ENCODE results near the gene HFM1. TPM values are rescaled to one million over a fixed set of nuclear protein-coding genes. Genes with fewer than 3 reads are reported as not detected.
"Not testable (repeated sequence)": the region's sequence is repeated elsewhere in the genome, so short reads cannot be mapped to it uniquely, and the experiment has no call there.

HFM1 gene
- total and polyA plus RNA-seq, 2 donors (not counting 1 experiment from before 2014, with no cell fraction given) = 0.23 to 0.83 TPM

GRCh38 chr1:91374086-91374485 is 30.6 kb downstream of the HFM1 start:
- no peak overlapping the region for H3K4me3 ChIP-seq (replicated peaks in 1 of 4; ENCODE audit: control extremely low read depth in 1 of 4, insufficient read depth in 1 of 4, low read depth in 3 of 4, low read length in 4 of 4)
- H2AFZ ChIP-seq (ENCODE audit: low read length) = no peak overlapping the region
- no peaks in the 10 kb centered on the region for H3K4me1 ChIP-seq (ENCODE audit: control insufficient read depth, extremely low read depth, insufficient read depth, low read length)
- no peak overlapping the region for H3K9ac ChIP-seq (ENCODE audit: insufficient read depth, low read length)
- H3K36me3 ChIP-seq (ENCODE audit: control insufficient read depth, insufficient read depth, low read length) = no peaks in the 10 kb centered on the region
- TF ChIP-seq EZH2 (IDR thresholded peaks at IDR 0.05; ENCODE audit: low read length, missing control alignments) = no peak
- TF ChIP-seq, protein P1, sequence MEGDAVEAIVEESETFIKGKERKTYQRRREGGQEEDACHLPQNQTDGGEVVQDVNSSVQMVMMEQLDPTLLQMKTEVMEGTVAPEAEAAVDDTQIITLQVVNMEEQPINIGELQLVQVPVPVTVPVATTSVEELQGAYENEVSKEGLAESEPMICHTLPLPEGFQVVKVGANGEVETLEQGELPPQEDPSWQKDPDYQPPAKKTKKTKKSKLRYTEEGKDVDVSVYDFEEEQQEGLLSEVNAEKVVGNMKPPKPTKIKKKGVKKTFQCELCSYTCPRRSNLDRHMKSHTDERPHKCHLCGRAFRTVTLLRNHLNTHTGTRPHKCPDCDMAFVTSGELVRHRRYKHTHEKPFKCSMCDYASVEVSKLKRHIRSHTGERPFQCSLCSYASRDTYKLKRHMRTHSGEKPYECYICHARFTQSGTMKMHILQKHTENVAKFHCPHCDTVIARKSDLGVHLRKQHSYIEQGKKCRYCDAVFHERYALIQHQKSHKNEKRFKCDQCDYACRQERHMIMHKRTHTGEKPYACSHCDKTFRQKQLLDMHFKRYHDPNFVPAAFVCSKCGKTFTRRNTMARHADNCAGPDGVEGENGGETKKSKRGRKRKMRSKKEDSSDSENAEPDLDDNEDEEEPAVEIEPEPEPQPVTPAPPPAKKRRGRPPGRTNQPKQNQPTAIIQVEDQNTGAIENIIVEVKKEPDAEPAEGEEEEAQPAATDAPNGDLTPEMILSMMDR (conservative IDR thresholded peaks at IDR 0.05 in 1 of 2, IDR thresholded peaks at IDR 0.05 in 1 of 2; ENCODE audit: low read depth in 1 of 2, low read length in 2 of 2) = no peak
- DNase-seq (ENCODE audit: low read depth in 2 of 2) = no peak
- H3K27me3 ChIP-seq (ENCODE audit: control insufficient read depth, insufficient read depth, low read length) = no peaks in the 10 kb centered on the region
- H4K20me1 ChIP-seq (ENCODE audit: control insufficient read depth, extremely low read depth, insufficient read depth, low read length) = no peaks in the 10 kb centered on the region
- H3K4me2 ChIP-seq (ENCODE audit: extremely low read depth, insufficient read depth, low read length) = no peak overlapping the region
- no peak overlapping the region for H3K27ac ChIP-seq (ENCODE audit: insufficient read depth, low read length)
- no peaks in the 10 kb centered on the region for H3K9me3 ChIP-seq (ENCODE audit: control insufficient read depth, insufficient read depth, low read depth, low read length)
- H3K79me2 ChIP-seq (ENCODE audit: control insufficient read depth, insufficient read depth, low read length) = no peaks in the 10 kb centered on the region

- H4K20me1 ChIP-seq (ENCODE audit: control insufficient read depth, extremely low read depth, insufficient read depth, low read length); H3K9ac ChIP-seq (ENCODE audit: insufficient read depth, low read length); H3K4me1 ChIP-seq (ENCODE audit: control insufficient read depth, extremely low read depth, insufficient read depth, low read length); H3K27ac ChIP-seq (ENCODE audit: insufficient read depth, low read length); H3K27me3 ChIP-seq (ENCODE audit: control insufficient read depth, insufficient read depth, low read length); DNase-seq (ENCODE audit: low read depth in 2 of 2); H3K4me3 ChIP-seq (replicated peaks in 1 of 4; ENCODE audit: control extremely low read depth in 1 of 4, insufficient read depth in 1 of 4, low read depth in 3 of 4, low read length in 4 of 4); H3K9me3 ChIP-seq (ENCODE audit: control insufficient read depth, insufficient read depth, low read depth, low read length); H3K79me2 ChIP-seq (ENCODE audit: control insufficient read depth, insufficient read depth, low read length); H3K4me2 ChIP-seq (ENCODE audit: extremely low read depth, insufficient read depth, low read length); H3K36me3 ChIP-seq (ENCODE audit: control insufficient read depth, insufficient read depth, low read length); H2AFZ ChIP-seq (ENCODE audit: low read length): not testable (repeated sequence)
Observed at GRCh38 chr1:91372230-91372629, 32.4 kb downstream of the HFM1 start.

DNA sequence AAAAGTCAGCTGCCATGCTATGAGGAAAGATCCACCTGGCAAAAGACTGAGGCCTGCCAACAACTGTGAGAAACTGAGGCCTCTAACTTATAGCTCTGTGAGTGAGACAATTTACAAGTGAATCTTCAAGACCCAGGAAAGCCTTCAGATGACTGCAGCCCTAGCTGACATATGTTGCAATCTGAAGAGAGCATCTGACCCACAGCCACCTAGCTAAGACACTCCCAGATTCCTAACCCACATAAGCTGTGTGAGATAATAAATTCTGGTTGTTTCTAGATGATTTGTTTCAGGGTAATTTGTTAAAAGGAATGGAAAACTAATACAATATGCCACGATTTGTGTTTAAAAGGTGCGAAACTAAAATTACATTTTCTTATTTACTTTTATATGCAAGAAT is 55.1 kb downstream of the HFM1 start:
- no peaks in the 10 kb centered on the region for H3K79me2 ChIP-seq (ENCODE audit: control insufficient read depth, insufficient read depth, low read length)
- no peak overlapping the region for H3K27ac ChIP-seq (ENCODE audit: insufficient read depth, low read length)
- H3K4me2 ChIP-seq (ENCODE audit: extremely low read depth, insufficient read depth, low read length) = no peak overlapping the region
- H3K4me1 ChIP-seq (ENCODE audit: control insufficient read depth, extremely low read depth, insufficient read depth, low read length) = no peaks in the 10 kb centered on the region
- H2AFZ ChIP-seq (ENCODE audit: low read length) = no peak overlapping the region
- H3K36me3 ChIP-seq (ENCODE audit: control insufficient read depth, insufficient read depth, low read length) = no peaks in the 10 kb centered on the region
- no peaks in the 10 kb centered on the region for H3K27me3 ChIP-seq (ENCODE audit: control insufficient read depth, insufficient read depth, low read length)
- H3K4me3 ChIP-seq (replicated peaks in 1 of 4; ENCODE audit: control extremely low read depth in 1 of 4, insufficient read depth in 1 of 4, low read depth in 3 of 4, low read length in 4 of 4) = no peak overlapping the region
- H4K20me1 ChIP-seq (ENCODE audit: control insufficient read depth, extremely low read depth, insufficient read depth, low read length) = no peaks in the 10 kb centered on the region
- H3K9ac ChIP-seq (ENCODE audit: insufficient read depth, low read length) = no peak overlapping the region
- no peaks in the 10 kb centered on the region for H3K9me3 ChIP-seq (ENCODE audit: control insufficient read depth, insufficient read depth, low read depth, low read length)
- TF ChIP-seq, protein P1 (conservative IDR thresholded peaks at IDR 0.05 in 1 of 2, IDR thresholded peaks at IDR 0.05 in 1 of 2; ENCODE audit: low read depth in 1 of 2, low read length in 2 of 2) = no peak
- TF ChIP-seq EZH2 (IDR thresholded peaks at IDR 0.05; ENCODE audit: low read length, missing control alignments) = no peak
- no peak for DNase-seq (ENCODE audit: low read depth in 2 of 2)
